NB4 (cell line): ENCODE data around the gene FLNB.

Source experiments
- DNase-seq: peaks from one replicate; pipeline ENCODE4 v3.0.0; 2010; ENCODE audit warnings: low read depth
- H3K4me3 ChIP-seq: one replicate; pipeline ENCODE4 v1.5.1; 2011; ENCODE audit warnings: mild to moderate bottlenecking, low read depth, low read length, moderate library complexity
- MYC ChIP-seq: IDR thresholded peaks from 2 replicates; pipeline ENCODE4 v1.6.1; 2011; ENCODE audit warnings: low read depth, low read length
- POLR2A ChIP-seq: IDR thresholded peaks from 2 replicates; pipeline ENCODE4 v1.6.1; 2011; ENCODE audit warnings: mild to moderate bottlenecking; ENCODE audit not compliant: insufficient read length; ENCODE audit errors: extremely low read depth
- TF ChIP-seq, protein P1 (sequence below): IDR thresholded peaks from 2 replicates; pipeline ENCODE4 v1.6.1; 2011; ENCODE audit warnings: low read depth, low read length
- TF ChIP-seq, protein P2 (sequence below): IDR thresholded peaks from one replicate; pipeline ENCODE4 v1.5.1; 2012; ENCODE audit warnings: low read depth, low read length

Gene FLNB

GRCh38 chr3:58077596-58078285, 69.5 kb downstream of the FLNB start:
- no peak overlapping the region for H3K4me3 ChIP-seq
- TF ChIP-seq, protein P1, sequence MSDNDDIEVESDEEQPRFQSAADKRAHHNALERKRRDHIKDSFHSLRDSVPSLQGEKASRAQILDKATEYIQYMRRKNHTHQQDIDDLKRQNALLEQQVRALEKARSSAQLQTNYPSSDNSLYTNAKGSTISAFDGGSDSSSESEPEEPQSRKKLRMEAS: no peak
- TF ChIP-seq, protein P2, sequence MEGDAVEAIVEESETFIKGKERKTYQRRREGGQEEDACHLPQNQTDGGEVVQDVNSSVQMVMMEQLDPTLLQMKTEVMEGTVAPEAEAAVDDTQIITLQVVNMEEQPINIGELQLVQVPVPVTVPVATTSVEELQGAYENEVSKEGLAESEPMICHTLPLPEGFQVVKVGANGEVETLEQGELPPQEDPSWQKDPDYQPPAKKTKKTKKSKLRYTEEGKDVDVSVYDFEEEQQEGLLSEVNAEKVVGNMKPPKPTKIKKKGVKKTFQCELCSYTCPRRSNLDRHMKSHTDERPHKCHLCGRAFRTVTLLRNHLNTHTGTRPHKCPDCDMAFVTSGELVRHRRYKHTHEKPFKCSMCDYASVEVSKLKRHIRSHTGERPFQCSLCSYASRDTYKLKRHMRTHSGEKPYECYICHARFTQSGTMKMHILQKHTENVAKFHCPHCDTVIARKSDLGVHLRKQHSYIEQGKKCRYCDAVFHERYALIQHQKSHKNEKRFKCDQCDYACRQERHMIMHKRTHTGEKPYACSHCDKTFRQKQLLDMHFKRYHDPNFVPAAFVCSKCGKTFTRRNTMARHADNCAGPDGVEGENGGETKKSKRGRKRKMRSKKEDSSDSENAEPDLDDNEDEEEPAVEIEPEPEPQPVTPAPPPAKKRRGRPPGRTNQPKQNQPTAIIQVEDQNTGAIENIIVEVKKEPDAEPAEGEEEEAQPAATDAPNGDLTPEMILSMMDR: no peak
- TF ChIP-seq POLR2A (no peak), MYC (no peak)
- DNase-seq: no peak

DNA sequence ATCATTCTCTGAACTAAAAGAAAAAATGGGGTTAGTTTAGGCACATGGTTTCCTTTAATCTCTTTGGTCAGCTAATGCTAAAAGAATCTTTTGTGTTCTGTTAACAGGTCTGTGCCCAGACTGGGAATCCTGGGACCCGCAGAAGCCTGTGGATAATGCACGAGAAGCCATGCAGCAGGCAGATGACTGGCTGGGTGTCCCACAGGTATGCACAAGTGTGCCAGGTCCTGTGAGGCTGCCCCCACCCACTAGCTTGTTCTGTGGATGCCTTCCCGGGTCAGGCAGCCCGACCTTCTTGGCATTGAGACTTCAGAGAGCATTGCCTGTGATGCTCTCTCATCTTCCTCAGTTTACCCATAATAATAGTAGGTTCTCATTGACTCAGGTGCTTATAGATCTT, 70.4 kb downstream of the FLNB start:
- H3K4me3 ChIP-seq: no peak overlapping the region
- DNase-seq: no peak
- TF ChIP-seq, protein P2: no peak
- TF ChIP-seq, protein P1: no peak
- TF ChIP-seq POLR2A: no peak
- TF ChIP-seq MYC: no peak

GRCh38 chr3:58079773-58080172, 71.6 kb downstream of the FLNB start:
- H3K4me3 ChIP-seq: no peak overlapping the region
- TF ChIP-seq POLR2A: no peak
- no peak for TF ChIP-seq MYC
- TF ChIP-seq, protein P2: no peak
- TF ChIP-seq, protein P1: no peak
- DNase-seq: no peak

DNA sequence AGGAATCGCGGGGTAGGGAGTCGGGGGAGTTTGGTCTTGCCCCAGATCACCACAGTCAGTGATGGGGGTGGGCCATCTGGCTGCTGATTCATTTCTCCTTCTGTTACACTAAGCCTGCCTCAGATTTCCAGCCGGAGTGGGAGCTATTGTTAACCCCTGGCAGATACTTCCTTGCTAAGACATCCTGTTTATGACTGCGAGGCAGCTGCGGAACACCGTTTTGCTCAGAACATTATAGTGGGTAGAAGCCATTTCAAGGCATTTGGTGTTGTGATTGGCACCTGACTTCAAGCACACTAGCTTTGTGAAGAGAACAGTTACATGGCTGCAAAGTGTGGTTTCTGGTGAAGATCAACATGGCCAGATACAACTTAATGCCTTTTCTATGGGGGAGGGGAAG, 73.8 kb downstream of the FLNB start:
- TF ChIP-seq, protein P2: no peak
- TF ChIP-seq POLR2A: no peak
- TF ChIP-seq, protein P1: no peak
- no peak for TF ChIP-seq MYC
- peak; percentile 42 for DNase-seq
- H3K4me3 ChIP-seq: no peak overlapping the region

DNA sequence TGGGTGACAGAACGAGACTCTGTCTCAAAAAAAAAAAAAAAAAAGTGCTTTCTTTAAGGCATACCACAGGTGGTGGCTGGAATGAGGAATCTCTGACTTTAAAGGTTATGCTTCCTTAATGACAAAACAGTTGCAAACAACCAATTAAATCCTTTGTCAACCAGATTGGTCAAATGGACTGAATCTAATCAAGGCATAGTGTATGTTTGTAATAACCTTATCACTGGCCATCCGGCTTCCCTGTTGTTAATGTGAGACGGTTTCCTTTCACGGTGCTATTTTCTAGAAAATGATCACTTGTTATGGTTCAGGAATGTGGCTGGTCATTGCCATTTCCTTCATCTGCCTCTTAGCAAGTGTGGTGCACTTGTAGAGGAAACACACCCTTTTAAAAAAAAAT, 75.9 kb downstream of the FLNB start:
- H3K4me3 ChIP-seq: no peak overlapping the region
- TF ChIP-seq, protein P2: no peak
- TF ChIP-seq POLR2A (no peak), MYC (no peak)
- TF ChIP-seq, protein P1: no peak
- DNase-seq: no peak
